Lower lobe of right lung (tissue), 2 donors: ENCODE results near the gene BATF3. TPM values are rescaled to one million over a fixed set of nuclear protein-coding genes. Genes with fewer than 3 reads are reported as not detected.

ENCODE experiments used
- ATAC-seq, 2 donors: fragments of 200-7000 bp; cut with Tn5 transposase; one replicate each; pipeline ENCODE4 v1.9.1; 2020 to 2022; ENCODE audit warnings: mild to moderate bottlenecking in 2 of 2, moderate library complexity in 2 of 2
- DNase-seq: peaks from one replicate; pipeline ENCODE4 v3.0.0-alpha.2; 2020
- H3K27ac ChIP-seq: fragments of 200-600 bp; one replicate; pipeline ENCODE4 v1.8.0; 2022
- H3K27me3 ChIP-seq: fragments of 200-600 bp; one replicate; pipeline ENCODE4 v1.8.0; 2022; ENCODE audit warnings: low read depth
- H3K36me3 ChIP-seq: fragments of 200-600 bp; one replicate; pipeline ENCODE4 v1.8.0; 2022; ENCODE audit warnings: mild to moderate bottlenecking
- H3K4me1 ChIP-seq: fragments of 200-600 bp; one replicate; pipeline ENCODE4 v1.8.0; 2022
- H3K4me3 ChIP-seq: fragments of 200-600 bp; one replicate; pipeline ENCODE4 v1.8.0; 2022; ENCODE audit warnings: mild to moderate bottlenecking
- H3K9me3 ChIP-seq: fragments of 200-600 bp; one replicate; pipeline ENCODE4 v1.8.0; 2022
- intact Hi-C: fragments of 100-400 bp; cut with DNase I; formaldehyde crosslinking; loops from one replicate; pipeline ENCODE4 v1.11.0; 2022
- long read RNA-seq: library from polyadenylated mRNA; unstranded; transcript quantifications from one replicate; pipeline ENCODE4 v2.0.0, GENCODE V29; 2021
- total RNA-seq: library from RNA; stranded (reverse); fragmentation: NEBNext Ultra II Directional; extraction: Animal tissue kit (Norgen Biotek cat#: 25700); gene quantifications from one replicate; pipeline ENCODE4 v1.2.1, GENCODE V29; 2021
- TF ChIP-seq, protein P1 (sequence below): fragments of 200-600 bp; IDR thresholded peaks from one replicate; pipeline ENCODE4 v1.8.0; 2022; ENCODE audit warnings: antibody characterized with exemption, mild to moderate bottlenecking
- donor health status: DM: no; HTN: yes; CAD: no; lungs with severe emphysema.

The BATF3 gene, protein sequence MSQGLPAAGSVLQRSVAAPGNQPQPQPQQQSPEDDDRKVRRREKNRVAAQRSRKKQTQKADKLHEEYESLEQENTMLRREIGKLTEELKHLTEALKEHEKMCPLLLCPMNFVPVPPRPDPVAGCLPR
- 12.8 TPM for total RNA-seq
- long read RNA-seq, transcript BATF3-201 (3 exons, 980 nt): major isoform, 8 of 13 reads
- long read RNA-seq, partial matches to known transcripts: 2 of 13 reads
- long read RNA-seq, other reads (novel, unspliced or antisense): 3 of 13 reads

DNA sequence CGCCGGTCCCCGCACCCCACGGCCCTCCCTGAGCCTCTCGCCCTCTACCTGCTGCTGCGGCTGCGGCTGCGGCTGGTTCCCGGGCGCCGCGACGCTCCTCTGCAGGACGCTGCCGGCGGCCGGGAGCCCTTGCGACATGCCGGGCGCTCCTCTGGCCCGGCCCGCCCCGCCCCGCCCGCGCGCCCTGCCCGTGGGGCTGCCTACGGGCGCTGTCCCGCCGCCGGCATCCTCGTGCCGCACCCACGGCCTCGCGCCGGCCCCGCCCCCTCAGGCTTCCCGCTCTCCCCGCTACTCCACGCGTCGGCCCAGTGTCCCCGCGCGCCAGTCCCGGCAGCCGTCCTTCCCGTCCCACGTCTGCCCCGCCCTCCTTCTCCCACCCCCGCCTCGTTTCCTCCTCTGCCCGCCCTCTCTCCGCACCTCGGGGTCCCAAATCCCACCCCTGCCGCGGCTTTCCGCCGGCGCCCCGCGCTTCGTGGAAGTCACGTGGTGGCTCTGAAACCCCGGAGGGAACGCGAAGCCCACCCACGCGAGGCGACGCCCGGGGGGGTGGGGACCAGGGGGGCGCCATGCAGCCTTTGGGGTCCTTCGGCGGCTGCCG, at the start of gene BATF3:
Gene BATF3, minus strand, starts transcription at position 216 of the 598 bp plus-strand sequence. Its CDS starts 78 bp downstream, at position 138.
- Histone ChIP-seq H3K4me1 (peaks cover 32% of the 10 kb centered on the region), H3K9me3 (no peaks in the 10 kb centered on the region), H3K36me3 (no peaks in the 10 kb centered on the region), H3K4me3 (peak within 1 kb of the TSS; percentile 71), H3K27me3 (no peaks in the 10 kb centered on the region), H3K27ac (peak within 1 kb of the TSS; percentile 73)
- peak; percentile 80 for DNase-seq
- peak; percentile 83 to 85 for ATAC-seq
- intact Hi-C loops: no loop called here
- TF ChIP-seq, protein P1, sequence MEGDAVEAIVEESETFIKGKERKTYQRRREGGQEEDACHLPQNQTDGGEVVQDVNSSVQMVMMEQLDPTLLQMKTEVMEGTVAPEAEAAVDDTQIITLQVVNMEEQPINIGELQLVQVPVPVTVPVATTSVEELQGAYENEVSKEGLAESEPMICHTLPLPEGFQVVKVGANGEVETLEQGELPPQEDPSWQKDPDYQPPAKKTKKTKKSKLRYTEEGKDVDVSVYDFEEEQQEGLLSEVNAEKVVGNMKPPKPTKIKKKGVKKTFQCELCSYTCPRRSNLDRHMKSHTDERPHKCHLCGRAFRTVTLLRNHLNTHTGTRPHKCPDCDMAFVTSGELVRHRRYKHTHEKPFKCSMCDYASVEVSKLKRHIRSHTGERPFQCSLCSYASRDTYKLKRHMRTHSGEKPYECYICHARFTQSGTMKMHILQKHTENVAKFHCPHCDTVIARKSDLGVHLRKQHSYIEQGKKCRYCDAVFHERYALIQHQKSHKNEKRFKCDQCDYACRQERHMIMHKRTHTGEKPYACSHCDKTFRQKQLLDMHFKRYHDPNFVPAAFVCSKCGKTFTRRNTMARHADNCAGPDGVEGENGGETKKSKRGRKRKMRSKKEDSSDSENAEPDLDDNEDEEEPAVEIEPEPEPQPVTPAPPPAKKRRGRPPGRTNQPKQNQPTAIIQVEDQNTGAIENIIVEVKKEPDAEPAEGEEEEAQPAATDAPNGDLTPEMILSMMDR: no peak

- intact Hi-C loops: no loop called here
- no peaks in the 10 kb centered on the region for H3K9me3 ChIP-seq
- DNase-seq: no peak
- no peak overlapping the region for H3K27ac ChIP-seq
- TF ChIP-seq, protein P1: no peak
- no peak for ATAC-seq
- peaks cover 16% of the 10 kb centered on the region for H3K4me1 ChIP-seq
- no peaks in the 10 kb centered on the region for H3K36me3 ChIP-seq
- H3K27me3 ChIP-seq: no peaks in the 10 kb centered on the region
- H3K4me3 ChIP-seq: no peak overlapping the region
Observed at GRCh38 chr1:212746546-212746945, 46.9 kb upstream of the BATF3 start.

DNA sequence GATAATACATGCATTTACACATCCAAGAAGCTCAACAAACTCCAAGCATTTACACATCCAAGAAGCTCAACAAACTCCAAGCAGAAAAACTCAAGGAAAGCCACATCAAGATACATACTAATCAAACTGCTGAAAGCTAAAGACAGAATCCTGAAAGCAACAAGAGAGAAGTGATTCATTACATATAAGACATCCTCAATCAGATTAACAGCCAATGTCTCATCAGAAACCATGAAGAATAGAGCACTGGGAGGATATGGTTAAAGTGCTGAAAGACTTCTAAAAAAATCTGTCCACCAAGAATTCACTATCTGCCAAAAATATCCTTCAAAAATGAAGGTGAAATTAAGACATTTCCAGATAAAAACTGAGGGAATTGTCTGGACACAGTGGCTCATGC, 45.7 kb upstream of the BATF3 start:
- no peak overlapping the region for H3K4me3 ChIP-seq
- H3K27ac ChIP-seq: no peak overlapping the region
- H3K27me3 ChIP-seq: no peaks in the 10 kb centered on the region
- H3K36me3 ChIP-seq: peaks cover 2% of the 10 kb centered on the region
- intact Hi-C loops: no loop called here
- ATAC-seq (no peak), DNase-seq (no peak)
- H3K9me3 ChIP-seq: no peaks in the 10 kb centered on the region
- TF ChIP-seq, protein P1: no peak
- H3K4me1 ChIP-seq: peaks cover 11% of the 10 kb centered on the region

- DNase-seq (no peak), ATAC-seq (no peak)
- H3K4me1 ChIP-seq: no peaks in the 10 kb centered on the region
- TF ChIP-seq, protein P1: no peak
- H3K27ac ChIP-seq: no peak overlapping the region
- H3K4me3 ChIP-seq: no peak overlapping the region
- no peaks in the 10 kb centered on the region for H3K27me3 ChIP-seq
- H3K36me3 ChIP-seq: peaks cover 2% of the 10 kb centered on the region
- no peaks in the 10 kb centered on the region for H3K9me3 ChIP-seq
- intact Hi-C loops: no loop called here
Observed at GRCh38 chr1:212743901-212744475, 44.3 kb upstream of the BATF3 start.

DNA sequence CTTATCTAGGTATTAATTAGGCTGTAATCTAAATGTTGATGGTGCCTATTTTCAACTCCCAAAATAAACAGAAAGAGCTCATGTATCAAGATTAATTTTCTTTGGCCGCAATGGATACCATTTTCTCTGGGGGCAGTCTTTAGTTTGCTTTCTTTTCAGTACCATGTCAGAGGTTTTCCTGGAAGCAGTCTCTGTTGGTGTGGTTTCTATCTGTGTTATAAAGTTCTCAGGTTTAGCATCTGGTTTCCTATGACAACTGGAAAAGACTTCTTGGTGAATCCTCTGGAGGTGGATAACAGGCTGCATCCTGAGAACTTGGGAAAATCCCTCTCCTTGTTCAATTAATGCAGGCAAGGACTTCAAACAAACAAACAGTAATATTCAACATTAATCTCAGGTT, 38.7 kb upstream of the BATF3 start:
- H3K27ac ChIP-seq: no peak overlapping the region
- DNase-seq (no peak), ATAC-seq (no peak)
- no peaks in the 10 kb centered on the region for H3K9me3 ChIP-seq
- H3K27me3 ChIP-seq: no peaks in the 10 kb centered on the region
- intact Hi-C loops: no loop called here
- peaks cover 10% of the 10 kb centered on the region for H3K36me3 ChIP-seq
- no peak overlapping the region for H3K4me3 ChIP-seq
- TF ChIP-seq, protein P1: no peak
- no peaks in the 10 kb centered on the region for H3K4me1 ChIP-seq
